BLaER1 (cell line): ENCODE data around the gene ATG2A.

ENCODE experiments used
- H3K27ac ChIP-seq: shearing (Covaris generic); formaldehyde crosslinking; 2 replicates; pipeline ENCODE4 v1.8.1; 2022
- H3K27me3 ChIP-seq: shearing (Covaris generic); formaldehyde crosslinking; 2 replicates; pipeline ENCODE4 v1.8.1; 2022
- H3K36me3 ChIP-seq: shearing (Covaris generic); formaldehyde crosslinking; 2 replicates; pipeline ENCODE4 v1.8.1; 2022
- H3K4me1 ChIP-seq: shearing (Covaris generic); formaldehyde crosslinking; 2 replicates; pipeline ENCODE4 v1.8.1; 2022
- H3K4me2 ChIP-seq: shearing (Covaris generic); formaldehyde crosslinking; 2 replicates; pipeline ENCODE4 v1.8.1; 2022
- H3K4me3 ChIP-seq: shearing (Covaris generic); formaldehyde crosslinking; 2 replicates; pipeline ENCODE4 v1.8.1; 2022
- H3K9ac ChIP-seq: shearing (Covaris generic); formaldehyde crosslinking; 2 replicates; pipeline ENCODE4 v1.8.1; 2022
- H3K9me3 ChIP-seq: shearing (Covaris generic); formaldehyde crosslinking; 2 replicates; pipeline ENCODE4 v1.8.1; 2022
- H4K20me1 ChIP-seq: shearing (Covaris generic); formaldehyde crosslinking; 2 replicates; pipeline ENCODE4 v1.8.1; 2022
- Cebpa-rat ChIP-seq: shearing (Covaris generic); IDR thresholded peaks from 2 replicates; pipeline ENCODE4 v1.8.1; 2022

The ATG2A gene

DNA sequence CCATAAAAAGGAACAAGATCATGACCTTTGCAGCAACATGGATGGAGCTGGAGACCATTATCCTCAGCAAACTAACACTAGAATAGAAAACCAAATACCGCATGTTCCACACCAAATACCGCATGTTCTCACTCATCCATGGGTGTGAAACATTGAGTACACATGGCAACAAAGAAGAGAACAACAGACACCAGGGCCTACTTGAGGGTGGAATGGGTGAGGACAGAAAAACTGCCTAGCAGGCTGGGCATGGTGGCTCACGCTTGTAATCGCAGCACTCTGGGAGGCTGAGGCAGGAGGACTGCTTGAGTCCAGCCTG is 50.9 kb downstream of the ATG2A start:
- Histone ChIP-seq H3K27ac (peak overlapping the region; percentile 92), H3K4me1 (peaks cover 100% of the 10 kb centered on the region), H3K9ac (peak overlapping the region; percentile 80; the same call in 1 of the 2 replicates), H3K27me3 (no peaks in the 10 kb centered on the region), H3K4me2 (peak overlapping the region; percentile 97), H3K36me3 (peaks cover 34% of the 10 kb centered on the region), H3K4me3 (peak overlapping the region; percentile 21), H4K20me1 (peaks cover 36% of the 10 kb centered on the region), H3K9me3 (no peaks in the 10 kb centered on the region)
- TF ChIP-seq Cebpa-rat: no peak

DNA sequence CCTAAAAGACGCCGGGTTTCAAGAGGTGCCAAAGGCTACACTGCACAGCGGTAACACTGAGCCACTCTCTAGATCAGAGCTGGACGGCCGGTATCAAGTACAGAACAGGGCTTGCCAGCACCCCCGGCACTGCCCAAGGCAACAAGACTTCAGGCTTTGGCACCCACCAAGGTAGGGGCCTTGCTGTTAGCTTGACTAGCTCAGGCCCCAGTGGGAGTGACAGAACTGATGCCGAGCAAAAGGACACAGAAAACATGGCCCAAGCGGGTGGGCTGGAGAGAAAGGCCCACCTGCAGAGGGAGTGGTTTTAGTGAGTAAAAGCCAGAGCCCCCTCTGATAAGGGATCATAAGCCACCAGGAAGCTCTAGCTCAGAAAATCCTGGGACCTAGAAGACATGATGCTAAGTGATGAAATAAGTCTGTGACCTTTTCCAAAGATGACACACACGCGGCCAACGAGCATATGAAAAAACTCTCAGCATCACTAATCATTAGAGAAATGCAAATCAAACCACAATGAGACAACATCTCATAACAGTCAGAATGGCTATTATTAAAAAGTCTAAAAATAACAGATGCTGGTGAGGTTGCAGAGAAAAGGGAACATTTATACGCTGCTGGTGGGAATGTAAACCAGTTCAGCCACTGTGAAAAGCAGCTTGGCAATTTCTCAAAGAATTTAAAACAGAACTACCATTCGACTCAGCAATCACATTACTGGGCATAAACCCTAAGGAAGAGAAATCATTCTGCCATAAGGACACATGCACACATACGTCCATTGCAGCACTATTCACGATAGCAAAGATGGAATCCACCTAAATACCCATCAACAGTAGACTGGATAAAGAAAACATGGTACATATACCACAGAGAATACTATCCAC is 51.5 kb downstream of the ATG2A start:
- Histone ChIP-seq H4K20me1 (peaks cover 30% of the 10 kb centered on the region), H3K9me3 (no peaks in the 10 kb centered on the region), H3K27me3 (no peaks in the 10 kb centered on the region), H3K4me1 (peaks cover 100% of the 10 kb centered on the region), H3K4me2 (peak overlapping the region; percentile 97), H3K27ac (peak overlapping the region; percentile 92), H3K4me3 (peak overlapping the region; percentile 60), H3K36me3 (peaks cover 28% of the 10 kb centered on the region), H3K9ac (peak overlapping the region; percentile 80)
- TF ChIP-seq Cebpa-rat: no peak

DNA sequence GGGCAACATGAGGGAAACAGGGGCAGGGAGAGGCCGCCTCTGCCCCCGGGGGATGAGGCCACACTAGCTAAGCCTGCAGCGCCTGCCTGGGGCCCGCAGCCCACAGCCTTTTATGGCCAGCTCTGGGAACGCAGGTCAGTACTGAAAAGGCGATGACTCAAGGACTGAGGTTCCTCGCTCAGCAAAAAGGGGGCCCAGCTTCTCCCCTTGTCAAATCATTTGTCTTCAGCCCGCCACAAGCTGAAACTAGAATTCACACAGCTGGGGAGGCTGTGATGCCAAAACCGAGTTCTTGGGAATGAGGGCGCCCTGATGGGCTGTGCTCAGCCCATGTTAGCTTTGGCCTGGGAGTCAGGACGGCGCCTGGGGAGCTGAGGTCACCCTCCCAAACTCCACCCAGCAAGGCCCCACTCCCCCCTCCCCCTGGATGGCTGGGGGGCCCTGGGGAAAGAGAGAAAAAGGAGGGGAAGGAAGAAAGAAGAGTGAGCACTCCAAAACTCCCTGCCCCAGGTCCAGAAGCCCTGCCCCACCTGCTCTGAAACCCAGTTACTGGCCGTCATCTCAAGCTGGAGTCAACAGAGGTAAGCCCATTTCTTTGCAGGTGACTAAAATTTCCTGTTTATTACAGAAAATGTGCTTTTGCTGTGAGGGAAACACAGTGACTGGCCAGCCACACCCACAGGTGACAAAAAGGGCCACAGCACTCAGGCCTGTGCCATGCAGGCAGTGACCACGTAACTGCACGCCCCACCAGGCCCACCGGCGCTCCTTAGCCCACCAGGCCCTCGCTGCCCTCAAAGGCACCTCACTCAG is 52.3 kb downstream of the ATG2A start:
- H3K4me1 ChIP-seq: peaks cover 100% of the 10 kb centered on the region
- H3K27ac ChIP-seq: peak overlapping the region; percentile 92
- no peaks in the 10 kb centered on the region for H3K27me3 ChIP-seq
- peak overlapping the region; percentile 80 for H3K9ac ChIP-seq
- peak overlapping the region; percentile 97 for H3K4me2 ChIP-seq
- no peaks in the 10 kb centered on the region for H3K9me3 ChIP-seq
- peaks cover 21% of the 10 kb centered on the region for H4K20me1 ChIP-seq
- no peak for TF ChIP-seq Cebpa-rat
- H3K36me3 ChIP-seq: peaks cover 26% of the 10 kb centered on the region
- H3K4me3 ChIP-seq: peak overlapping the region; percentile 60

DNA sequence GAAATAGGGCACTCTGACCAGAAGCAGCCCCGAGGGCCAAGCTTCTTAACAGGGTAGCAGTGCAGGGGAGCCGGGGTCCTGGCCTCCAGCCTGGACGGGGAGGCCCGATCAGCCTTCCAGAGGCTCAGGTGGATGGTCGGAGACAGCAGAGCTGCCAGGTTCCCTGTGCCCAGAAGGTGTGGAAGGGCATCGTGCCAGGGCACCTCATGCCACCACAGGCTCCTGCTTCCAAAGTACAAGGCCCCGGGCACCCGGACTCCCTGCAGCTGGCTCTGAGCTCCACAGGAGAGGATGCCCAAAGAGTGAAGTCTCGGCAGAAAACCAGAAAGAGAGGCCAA is 52.9 kb downstream of the ATG2A start:
- Histone ChIP-seq H3K4me1 (peaks cover 100% of the 10 kb centered on the region), H3K9ac (peak overlapping the region; percentile 80), H3K9me3 (no peaks in the 10 kb centered on the region), H3K27me3 (no peaks in the 10 kb centered on the region), H3K4me3 (peak overlapping the region; percentile 60), H3K27ac (peak overlapping the region; percentile 92), H3K36me3 (peaks cover 20% of the 10 kb centered on the region), H4K20me1 (peaks cover 16% of the 10 kb centered on the region), H3K4me2 (peak overlapping the region; percentile 97)
- TF ChIP-seq Cebpa-rat: no peak

DNA sequence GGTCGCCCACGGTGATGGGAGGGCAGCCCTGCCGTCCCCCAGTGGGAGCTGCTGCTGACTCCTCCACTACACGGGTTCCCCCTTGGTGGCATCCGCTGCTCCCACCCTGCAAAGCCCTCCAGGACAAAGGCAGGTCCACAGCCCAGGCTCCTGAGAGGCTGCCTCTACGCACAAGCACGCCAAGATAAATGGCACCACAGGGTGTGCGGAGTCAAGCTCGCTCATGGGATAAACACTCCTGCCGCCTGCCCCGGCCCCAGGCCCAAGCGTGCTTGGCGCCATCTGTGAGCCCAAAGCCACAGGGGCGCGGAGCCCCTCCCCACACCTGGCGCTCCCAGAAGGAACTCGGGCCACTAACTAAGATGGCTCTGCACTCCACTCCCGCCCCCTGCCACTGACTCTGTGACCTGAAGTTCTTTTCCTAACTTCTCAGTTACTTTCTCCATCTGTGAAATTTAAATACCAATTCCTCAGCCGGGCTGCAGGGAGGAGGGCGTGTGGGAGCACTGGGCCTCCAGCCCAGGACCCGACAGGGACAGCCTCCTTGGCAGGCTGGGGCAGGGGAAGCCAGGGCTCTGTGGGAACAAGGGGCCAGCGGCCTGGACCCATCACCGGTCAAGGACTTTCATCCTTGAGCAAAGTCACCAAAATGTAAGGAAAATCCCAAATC is 53.5 kb downstream of the ATG2A start:
- Histone ChIP-seq H4K20me1 (peaks cover 10% of the 10 kb centered on the region), H3K9me3 (no peaks in the 10 kb centered on the region), H3K27me3 (no peaks in the 10 kb centered on the region), H3K4me2 (peak overlapping the region; percentile 97), H3K4me3 (peak overlapping the region; percentile 60; the same call in 1 of the 2 replicates), H3K27ac (peak overlapping the region; percentile 92), H3K4me1 (peaks cover 100% of the 10 kb centered on the region), H3K9ac (peak overlapping the region; percentile 80), H3K36me3 (peaks cover 15% of the 10 kb centered on the region)
- TF ChIP-seq Cebpa-rat: no peak

DNA sequence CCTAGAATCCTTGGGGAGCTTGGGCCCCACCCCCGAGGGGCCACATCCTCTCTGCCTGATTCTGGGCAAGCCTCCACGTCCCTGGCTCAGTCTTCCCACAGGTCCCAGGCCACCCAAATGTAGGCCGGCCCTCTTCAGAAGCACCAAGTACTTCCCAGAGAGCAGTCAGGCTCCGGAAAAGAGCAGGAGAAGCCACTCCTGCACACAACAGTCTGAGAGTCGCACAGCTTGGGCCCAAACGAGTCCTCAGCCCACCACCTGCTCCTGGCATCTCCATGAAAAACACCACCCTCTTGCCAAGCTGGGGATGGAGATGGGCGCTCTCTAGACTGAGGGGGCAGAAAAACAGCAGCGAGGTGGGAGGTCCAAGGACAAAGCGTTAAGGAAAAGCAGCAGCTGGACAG is 54.0 kb downstream of the ATG2A start:
- Histone ChIP-seq H4K20me1 (peaks cover 5% of the 10 kb centered on the region), H3K36me3 (peaks cover 13% of the 10 kb centered on the region), H3K4me2 (peak overlapping the region; percentile 97), H3K4me3 (peak overlapping the region; percentile 60), H3K9ac (peak overlapping the region; percentile 80), H3K27ac (peak overlapping the region; percentile 92), H3K4me1 (peaks cover 100% of the 10 kb centered on the region), H3K27me3 (no peaks in the 10 kb centered on the region), H3K9me3 (no peaks in the 10 kb centered on the region)
- no peak for TF ChIP-seq Cebpa-rat

DNA sequence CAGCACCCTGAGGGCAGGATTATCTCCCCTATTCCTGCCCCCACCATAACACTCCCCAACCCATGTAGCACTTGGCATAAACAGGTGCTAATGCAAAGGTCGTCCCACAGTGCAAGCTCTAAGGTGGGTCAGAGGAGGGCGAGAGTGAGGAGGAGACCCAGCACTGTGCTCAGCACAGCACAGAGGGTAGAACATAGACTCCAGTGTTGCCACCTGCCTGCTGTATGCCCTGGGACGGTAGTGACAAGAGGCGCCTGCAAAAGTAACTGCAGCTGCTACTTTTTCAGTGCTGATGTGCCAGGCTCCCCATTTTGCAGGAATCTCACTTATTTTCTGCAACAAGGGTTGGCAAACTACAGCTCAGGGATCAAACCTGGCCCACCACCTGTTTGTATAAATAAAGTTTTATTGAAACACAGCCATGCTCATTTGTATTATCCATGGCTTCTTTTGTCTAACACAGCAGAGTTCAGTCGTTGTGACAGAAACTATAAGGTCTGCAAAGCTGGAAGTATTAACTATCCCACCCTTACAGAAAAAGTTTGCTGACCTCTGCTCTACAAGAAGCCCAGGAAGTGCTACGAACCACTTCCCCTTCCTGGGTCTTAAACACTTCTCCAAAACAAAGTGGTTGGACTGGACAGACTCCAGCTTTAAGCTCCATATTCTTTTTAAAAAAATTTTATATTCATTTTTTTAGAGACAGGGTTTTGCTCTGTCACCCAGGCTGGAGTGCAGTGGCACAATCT is 55.6 kb downstream of the ATG2A start:
- peaks cover 3% of the 10 kb centered on the region; the same call in 1 of the 2 replicates for H4K20me1 ChIP-seq
- no peak overlapping the region for H3K4me3 ChIP-seq
- no peaks in the 10 kb centered on the region for H3K9me3 ChIP-seq
- H3K27ac ChIP-seq: peak overlapping the region; percentile 92
- H3K4me1 ChIP-seq: peaks cover 100% of the 10 kb centered on the region
- H3K36me3 ChIP-seq: peaks cover 15% of the 10 kb centered on the region
- no peaks in the 10 kb centered on the region for H3K27me3 ChIP-seq
- H3K9ac ChIP-seq: peak overlapping the region; percentile 80; the same call in 1 of the 2 replicates
- peak overlapping the region; percentile 97 for H3K4me2 ChIP-seq
- TF ChIP-seq Cebpa-rat: no peak

DNA sequence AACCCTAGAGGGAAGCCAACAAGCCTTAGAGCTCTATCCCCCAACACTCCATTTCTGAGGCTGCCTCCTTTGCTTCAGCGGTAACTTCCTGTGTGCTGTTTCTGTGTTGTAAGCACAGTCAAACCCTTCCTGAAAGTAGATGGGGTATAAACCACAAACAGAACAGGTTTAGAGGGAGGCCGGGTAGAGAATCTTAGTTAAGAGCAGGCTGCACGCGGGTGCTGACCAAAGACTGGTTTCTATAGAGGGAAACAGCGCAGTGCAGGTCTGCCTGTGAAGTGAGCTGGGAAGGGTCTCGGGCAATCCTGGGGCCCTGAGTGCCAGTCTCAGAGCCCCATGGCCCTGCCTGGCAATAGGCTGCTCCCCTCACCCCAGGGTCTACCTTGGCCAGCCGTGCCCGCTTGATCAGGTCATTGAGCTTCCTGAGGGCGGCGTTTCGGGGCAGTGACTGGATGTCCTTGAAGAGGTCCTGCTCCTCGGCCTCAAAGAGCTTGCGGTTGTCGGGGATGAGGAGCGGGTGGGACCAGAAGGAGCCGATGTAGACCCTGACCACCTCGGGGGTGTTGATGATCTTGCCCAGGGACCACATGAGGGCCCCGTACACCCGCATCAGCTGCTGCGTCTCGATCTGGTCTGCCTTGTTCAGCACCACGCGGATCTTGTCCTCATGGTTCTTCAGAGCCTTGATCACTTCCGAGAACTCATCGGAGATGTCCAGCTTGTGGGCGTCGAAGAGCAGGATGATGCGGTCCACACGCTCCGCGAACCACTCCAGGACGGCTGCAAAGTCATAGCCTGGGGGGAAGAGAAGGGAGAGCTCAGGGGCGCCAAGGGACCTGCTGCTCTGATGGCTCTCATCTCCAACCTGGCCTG is 57.2 kb downstream of the ATG2A start:
- no peaks in the 10 kb centered on the region for H3K27me3 ChIP-seq
- H3K4me1 ChIP-seq: peaks cover 100% of the 10 kb centered on the region
- TF ChIP-seq Cebpa-rat: peak; percentile 35; the same call in 1 of the 2 replicates
- H4K20me1 ChIP-seq: peaks cover 18% of the 10 kb centered on the region; the same call in 1 of the 2 replicates
- H3K36me3 ChIP-seq: peaks cover 23% of the 10 kb centered on the region
- H3K4me2 ChIP-seq: peak overlapping the region; percentile 97
- no peaks in the 10 kb centered on the region for H3K9me3 ChIP-seq
- H3K9ac ChIP-seq: peak overlapping the region; percentile 71
- peak overlapping the region; percentile 92 for H3K27ac ChIP-seq
- H3K4me3 ChIP-seq: peak overlapping the region; percentile 56
